KMS-11 (cell line): Measurements from ENCODE around the gene SYMPK.

Source experiments
- H2AFZ ChIP-seq: fragments of 200-600 bp; sonication (generic); 2 replicates; pipeline ENCODE4 v1.6.1; 2016; ENCODE audit warnings: antibody characterized with exemption, mixed run types, low read depth
- H3K27ac ChIP-seq: fragments of 200-600 bp; sonication (generic); 2 replicates; pipeline ENCODE4 v1.6.1; 2016; ENCODE audit warnings: mild to moderate bottlenecking, mixed run types
- H3K27me3 ChIP-seq: fragments of 200-600 bp; sonication (generic); 2 replicates; pipeline ENCODE4 v1.6.1; 2017; ENCODE audit warnings: mild to moderate bottlenecking, low read depth, mixed run types, moderate library complexity; ENCODE audit not compliant: insufficient read depth
- H3K36me3 ChIP-seq: fragments of 200-600 bp; sonication (generic); 2 replicates; pipeline ENCODE4 v1.6.1; 2017; ENCODE audit warnings: mild to moderate bottlenecking, mixed run types; ENCODE audit not compliant: insufficient read depth
- H3K4me1 ChIP-seq: fragments of 200-600 bp; sonication (generic); 2 replicates; pipeline ENCODE4 v1.6.1; 2016; ENCODE audit warnings: mild to moderate bottlenecking, low read depth, mixed run types; ENCODE audit not compliant: poor library complexity, severe bottlenecking
- H3K4me2 ChIP-seq: fragments of 200-600 bp; sonication (generic); 2 replicates; pipeline ENCODE4 v1.7.0; 2016; ENCODE audit warnings: mild to moderate bottlenecking, mixed run types
- H3K4me3 ChIP-seq: fragments of 200-600 bp; sonication (generic); IDR thresholded peaks from 2 replicates; pipeline ENCODE4 v1.6.1; 2017; ENCODE audit warnings: low read depth, low read length, mixed read lengths; ENCODE audit not compliant: insufficient read depth
- H3K79me2 ChIP-seq: fragments of 200-600 bp; sonication (generic); 2 replicates; pipeline ENCODE4 v1.6.1; 2016; ENCODE audit warnings: low read depth, mixed run types; ENCODE audit not compliant: insufficient read depth
- H3K9ac ChIP-seq: fragments of 200-600 bp; sonication (generic); 2 replicates; pipeline ENCODE4 v1.6.1; 2016; ENCODE audit warnings: mild to moderate bottlenecking, mixed run types
- H4K20me1 ChIP-seq: fragments of 200-600 bp; sonication (generic); 2 replicates; pipeline ENCODE4 v1.6.1; 2016; ENCODE audit warnings: mild to moderate bottlenecking, mixed run types; ENCODE audit not compliant: insufficient read depth
- TF ChIP-seq, protein P1 (sequence below): fragments of 200-600 bp; sonication (generic); conservative IDR thresholded peaks from 2 replicates; pipeline ENCODE4 v1.6.1; 2017; ENCODE audit warnings: low read depth, mild to moderate bottlenecking, antibody characterized with exemption, low read length, moderate library complexity, mixed read lengths

The SYMPK gene

DNA sequence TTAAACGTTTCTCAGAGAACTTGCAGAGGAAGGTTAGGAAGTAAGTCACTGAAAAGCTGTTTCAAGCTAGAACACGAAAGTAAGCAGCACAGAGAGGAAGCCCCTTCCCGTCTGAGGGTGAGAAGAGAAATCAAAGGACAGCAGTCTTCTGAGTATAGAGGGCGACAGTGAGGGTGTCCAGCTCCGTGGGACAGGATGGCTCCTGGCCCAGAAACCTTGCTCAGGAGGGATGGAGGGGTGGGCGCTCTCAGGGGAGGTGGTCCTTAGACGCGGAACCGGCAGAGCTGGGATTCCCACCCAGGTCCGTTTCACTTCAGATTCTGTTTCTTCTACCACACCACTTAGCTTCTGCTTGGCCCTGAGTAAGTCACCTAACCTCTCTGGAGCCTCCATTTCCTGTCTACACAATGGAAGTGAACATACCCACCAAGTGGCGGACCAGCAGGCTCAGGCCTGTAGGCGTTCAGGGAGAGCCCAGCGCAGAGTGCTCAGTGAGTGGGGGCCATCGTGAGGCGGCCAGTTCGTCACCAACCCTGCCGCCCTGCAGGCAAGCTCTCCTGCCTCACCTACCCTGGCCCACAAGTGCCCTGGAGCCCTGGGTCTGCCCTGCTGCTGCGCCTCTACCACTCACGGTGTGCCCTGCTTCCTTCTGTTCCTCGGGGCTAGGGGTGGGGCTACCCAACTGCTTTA lies 42.4 kb downstream of the SYMPK start:
- TF ChIP-seq, protein P1, sequence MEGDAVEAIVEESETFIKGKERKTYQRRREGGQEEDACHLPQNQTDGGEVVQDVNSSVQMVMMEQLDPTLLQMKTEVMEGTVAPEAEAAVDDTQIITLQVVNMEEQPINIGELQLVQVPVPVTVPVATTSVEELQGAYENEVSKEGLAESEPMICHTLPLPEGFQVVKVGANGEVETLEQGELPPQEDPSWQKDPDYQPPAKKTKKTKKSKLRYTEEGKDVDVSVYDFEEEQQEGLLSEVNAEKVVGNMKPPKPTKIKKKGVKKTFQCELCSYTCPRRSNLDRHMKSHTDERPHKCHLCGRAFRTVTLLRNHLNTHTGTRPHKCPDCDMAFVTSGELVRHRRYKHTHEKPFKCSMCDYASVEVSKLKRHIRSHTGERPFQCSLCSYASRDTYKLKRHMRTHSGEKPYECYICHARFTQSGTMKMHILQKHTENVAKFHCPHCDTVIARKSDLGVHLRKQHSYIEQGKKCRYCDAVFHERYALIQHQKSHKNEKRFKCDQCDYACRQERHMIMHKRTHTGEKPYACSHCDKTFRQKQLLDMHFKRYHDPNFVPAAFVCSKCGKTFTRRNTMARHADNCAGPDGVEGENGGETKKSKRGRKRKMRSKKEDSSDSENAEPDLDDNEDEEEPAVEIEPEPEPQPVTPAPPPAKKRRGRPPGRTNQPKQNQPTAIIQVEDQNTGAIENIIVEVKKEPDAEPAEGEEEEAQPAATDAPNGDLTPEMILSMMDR = no peak
- H3K27ac ChIP-seq = no peak overlapping the region
- no peaks in the 10 kb centered on the region for H3K36me3 ChIP-seq

DNA sequence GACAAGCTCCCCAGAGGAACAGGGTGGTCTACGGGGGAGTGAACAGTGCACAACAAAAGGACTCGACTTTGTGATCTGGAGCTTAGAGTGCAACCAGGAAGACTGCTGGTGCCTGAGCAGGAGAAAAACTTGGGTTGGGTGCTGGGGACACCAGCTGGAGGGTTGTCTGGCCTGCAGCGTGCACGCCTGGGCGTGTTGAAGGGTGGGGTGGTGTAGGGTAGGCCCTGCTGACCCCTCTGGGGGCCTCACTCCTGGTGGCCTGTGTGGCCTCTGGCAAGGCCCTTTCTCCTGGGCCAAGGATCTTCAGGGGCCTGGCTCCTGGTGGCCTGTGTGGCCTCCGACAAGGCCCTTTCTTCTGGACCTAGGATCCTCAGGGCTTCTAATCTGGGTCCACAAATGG lies 43.2 kb downstream of the SYMPK start:
- no peak overlapping the region for H3K4me3 ChIP-seq
- H3K27me3 ChIP-seq = no peaks in the 10 kb centered on the region
- H3K4me1 ChIP-seq = peaks cover 28% of the 10 kb centered on the region
- H3K4me2 ChIP-seq = no peak overlapping the region
- TF ChIP-seq, protein P1 = no peak
- no peaks in the 10 kb centered on the region for H3K79me2 ChIP-seq
- no peaks in the 10 kb centered on the region for H3K36me3 ChIP-seq
- H3K9ac ChIP-seq = no peak overlapping the region
- H2AFZ ChIP-seq = no peak overlapping the region
- H4K20me1 ChIP-seq = no peaks in the 10 kb centered on the region
- H3K27ac ChIP-seq = no peak overlapping the region

More for the DNA sequence above, 42.4 kb downstream of the SYMPK start:
- Histone ChIP-seq H4K20me1 (no peaks in the 10 kb centered on the region), H3K79me2 (no peaks in the 10 kb centered on the region), H3K4me2 (no peak overlapping the region), H3K4me3 (no peak overlapping the region), H2AFZ (no peak overlapping the region), H3K9ac (no peak overlapping the region), H3K27me3 (no peaks in the 10 kb centered on the region), H3K4me1 (peaks cover 36% of the 10 kb centered on the region)

DNA sequence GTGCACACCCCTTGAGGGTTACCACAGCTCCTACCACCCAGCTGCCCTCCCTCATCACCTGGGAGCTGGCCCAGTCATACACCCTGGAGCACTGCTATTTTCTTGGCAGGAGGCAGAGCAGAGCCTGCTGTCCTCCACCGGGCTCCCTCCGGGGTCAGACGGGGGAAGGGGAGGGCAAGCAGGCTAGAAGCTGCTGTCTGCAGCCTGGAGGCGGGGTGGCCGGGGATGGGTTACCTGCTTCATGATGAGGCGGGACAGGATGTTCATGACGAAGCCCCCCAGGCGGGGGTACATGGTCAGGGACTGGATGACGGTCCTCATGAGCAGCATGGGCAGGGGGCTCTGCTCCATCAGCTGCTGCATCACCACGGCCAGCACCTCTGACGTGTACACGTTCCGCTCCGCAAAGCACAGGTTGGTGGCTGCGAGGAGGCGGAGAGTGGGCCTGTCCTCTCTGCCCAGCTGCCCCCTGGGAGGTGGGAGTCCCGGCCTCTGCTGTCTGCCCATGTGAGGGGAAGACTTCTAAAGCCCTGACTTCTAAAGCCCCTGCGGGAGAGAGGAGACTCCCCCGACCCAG lies 45.1 kb downstream of the SYMPK start:
- TF ChIP-seq, protein P1 = no peak
- Histone ChIP-seq H4K20me1 (no peaks in the 10 kb centered on the region), H2AFZ (no peak overlapping the region), H3K27ac (peak overlapping the region; percentile 5; the same call in 1 of the 2 replicates), H3K4me1 (peaks cover 15% of the 10 kb centered on the region), H3K9ac (no peak overlapping the region), H3K36me3 (no peaks in the 10 kb centered on the region), H3K27me3 (no peaks in the 10 kb centered on the region), H3K4me3 (no peak overlapping the region), H3K79me2 (no peaks in the 10 kb centered on the region), H3K4me2 (no peak overlapping the region)

DNA sequence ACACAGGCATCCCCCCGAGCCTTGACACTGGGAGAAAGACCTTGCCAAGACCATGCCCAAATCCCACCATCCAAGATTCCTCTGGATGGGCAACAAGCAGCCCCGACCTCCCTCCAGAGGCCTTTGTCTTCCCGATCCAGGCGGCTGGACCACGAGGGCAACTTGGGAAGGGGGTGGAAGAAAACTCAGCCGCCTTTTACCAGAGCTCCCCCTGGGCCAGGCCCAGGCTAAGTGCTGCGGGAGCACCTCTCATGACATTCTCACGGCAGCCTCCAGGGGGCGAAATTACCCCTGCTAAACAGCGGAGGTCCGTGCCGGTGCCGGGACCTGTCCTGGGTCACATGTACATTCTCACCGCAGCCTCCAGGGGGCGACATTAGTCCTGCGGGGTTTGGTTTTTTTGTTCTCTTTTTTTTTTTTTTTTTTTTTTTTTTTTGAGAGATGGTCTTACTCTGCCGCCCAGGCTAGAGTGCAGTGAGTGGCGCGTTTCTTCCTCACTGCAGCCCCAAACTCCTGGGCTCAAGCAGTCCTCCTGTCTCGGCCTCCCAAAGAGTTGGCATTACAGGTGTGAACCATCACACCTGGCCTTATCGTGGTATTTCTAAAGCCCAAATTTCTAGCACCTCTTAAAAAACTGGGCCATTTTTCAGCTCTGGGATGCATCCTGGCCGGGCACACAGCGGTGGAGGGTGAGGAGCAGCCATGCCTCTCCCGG lies 45.8 kb downstream of the SYMPK start:
- no peaks in the 10 kb centered on the region for H3K79me2 ChIP-seq
- no peaks in the 10 kb centered on the region for H3K27me3 ChIP-seq
- no peak overlapping the region for H2AFZ ChIP-seq
- no peaks in the 10 kb centered on the region for H4K20me1 ChIP-seq
- no peaks in the 10 kb centered on the region for H3K36me3 ChIP-seq
- no peak overlapping the region for H3K4me3 ChIP-seq
- TF ChIP-seq, protein P1 = peak; percentile 99
- H3K9ac ChIP-seq = no peak overlapping the region
- peak overlapping the region; percentile 5; the same call in 1 of the 2 replicates for H3K27ac ChIP-seq
- H3K4me2 ChIP-seq = no peak overlapping the region
- peaks cover 15% of the 10 kb centered on the region for H3K4me1 ChIP-seq
